GM19025 (cell line): ENCODE measurements around the gene BEND4.

Experiments
- ATAC-seq: cut with Tn5 transposase; IDR thresholded peaks from one replicate; pipeline ENCODE4 v1.9.1; 2021; ENCODE audit warnings: mild to moderate bottlenecking, low read depth, moderate library complexity; ENCODE audit not compliant: unreplicated experiment

The BEND4 gene

GRCh38 chr4:42112846-42113245, 39.6 kb downstream of the BEND4 start:
- no peak for ATAC-seq

DNA sequence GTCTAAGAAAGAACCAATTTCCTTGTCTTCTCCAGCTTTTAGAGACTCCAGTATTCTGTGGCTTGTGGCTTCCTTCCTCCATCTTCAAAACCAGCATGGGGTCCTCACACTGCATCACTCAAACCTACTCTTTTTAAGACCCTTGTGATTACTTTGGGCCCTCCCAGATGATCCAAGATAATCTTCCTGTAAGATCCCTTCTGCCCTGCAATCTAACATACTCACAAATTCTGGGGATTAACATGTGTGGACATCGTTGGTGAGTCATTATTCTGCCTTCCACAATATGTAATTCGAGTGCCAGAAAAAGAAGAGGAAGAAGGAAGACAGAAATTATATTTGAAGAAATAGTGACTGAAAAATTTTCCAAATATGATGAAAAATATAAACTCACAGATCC, 47.9 kb downstream of the BEND4 start:
- ATAC-seq, result no peak

DNA sequence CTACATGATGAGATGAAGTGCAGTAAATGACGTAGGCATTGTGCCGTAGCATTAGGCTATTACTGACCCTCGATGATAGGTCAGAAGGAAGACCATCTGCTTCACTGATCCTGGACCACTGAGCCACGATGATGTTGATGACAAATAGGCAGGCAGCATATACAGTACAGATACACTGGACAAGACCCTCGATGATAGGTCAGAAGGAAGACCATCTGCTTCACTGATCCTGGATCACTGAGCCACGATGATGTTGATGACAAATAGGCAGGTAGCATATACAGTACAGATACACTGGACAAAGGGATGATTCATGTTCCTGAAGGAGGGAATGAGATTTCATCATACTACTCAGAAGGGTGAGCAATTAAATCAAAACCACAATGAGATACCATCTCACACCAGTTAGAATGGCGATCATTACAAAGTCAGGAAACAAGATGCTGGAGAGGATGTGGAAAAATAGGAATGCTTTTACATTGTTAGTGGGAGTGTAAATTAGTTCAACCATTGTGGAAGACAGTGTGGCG, 50.9 kb downstream of the BEND4 start:
- no peak for ATAC-seq

DNA sequence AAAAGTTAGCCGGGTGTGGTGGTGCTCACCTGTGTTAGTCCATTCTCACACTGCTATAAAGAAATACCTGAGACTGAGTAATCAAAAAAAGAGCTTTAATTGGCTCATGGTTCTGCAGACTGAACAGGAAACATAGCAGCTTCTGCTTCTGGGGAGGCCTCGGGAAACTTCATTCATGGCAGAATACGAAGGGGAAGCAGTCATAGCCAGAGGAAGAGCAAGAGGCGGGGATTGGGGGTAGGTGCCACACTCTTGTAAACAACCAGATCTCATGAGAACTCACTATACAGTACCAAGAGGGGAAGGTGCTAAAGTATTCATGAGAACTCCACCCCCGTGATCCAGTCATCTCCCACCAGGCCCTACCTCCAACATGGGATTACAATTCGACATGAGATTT, 64.1 kb downstream of the BEND4 start:
- ATAC-seq, result no peak

DNA sequence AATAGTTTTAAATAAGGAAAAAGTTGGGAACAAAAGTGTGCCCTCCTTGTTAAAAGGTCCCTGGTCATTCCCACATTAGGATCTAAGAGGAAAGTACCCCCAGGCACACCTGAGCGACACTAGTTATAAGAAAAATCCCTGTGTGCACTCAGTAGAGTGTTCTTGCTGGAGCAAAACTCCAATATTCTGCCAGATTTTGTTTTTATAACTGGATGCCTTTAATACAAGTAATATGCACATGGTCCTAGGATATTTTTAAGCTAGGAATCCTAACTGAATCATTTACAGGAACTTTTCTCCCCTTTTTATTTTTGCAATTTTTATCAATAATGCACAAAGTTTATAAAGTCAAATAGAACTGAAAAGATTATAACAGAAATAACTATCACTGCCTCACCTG, 68.6 kb downstream of the BEND4 start:
- no peak for ATAC-seq

DNA sequence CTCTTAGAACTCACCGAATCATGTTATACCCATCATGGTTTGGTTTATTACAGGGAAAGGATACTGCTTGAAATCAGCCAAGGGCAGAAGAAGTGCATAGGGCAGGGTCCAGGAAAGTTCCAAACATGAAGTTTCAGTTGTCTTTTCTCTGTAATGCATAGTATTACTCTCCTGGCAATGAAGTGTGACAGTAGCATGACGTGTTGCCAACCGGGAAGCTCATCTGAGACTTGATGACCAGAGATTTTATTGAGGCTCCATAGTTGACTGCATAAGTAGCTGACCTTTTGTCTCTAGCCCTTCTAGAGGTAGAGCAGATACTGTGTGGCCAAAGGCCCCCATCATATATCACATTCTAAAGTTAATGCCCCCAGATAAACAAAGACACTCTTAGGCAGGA, 72.1 kb downstream of the BEND4 start:
- ATAC-seq, result peak; percentile 52

DNA sequence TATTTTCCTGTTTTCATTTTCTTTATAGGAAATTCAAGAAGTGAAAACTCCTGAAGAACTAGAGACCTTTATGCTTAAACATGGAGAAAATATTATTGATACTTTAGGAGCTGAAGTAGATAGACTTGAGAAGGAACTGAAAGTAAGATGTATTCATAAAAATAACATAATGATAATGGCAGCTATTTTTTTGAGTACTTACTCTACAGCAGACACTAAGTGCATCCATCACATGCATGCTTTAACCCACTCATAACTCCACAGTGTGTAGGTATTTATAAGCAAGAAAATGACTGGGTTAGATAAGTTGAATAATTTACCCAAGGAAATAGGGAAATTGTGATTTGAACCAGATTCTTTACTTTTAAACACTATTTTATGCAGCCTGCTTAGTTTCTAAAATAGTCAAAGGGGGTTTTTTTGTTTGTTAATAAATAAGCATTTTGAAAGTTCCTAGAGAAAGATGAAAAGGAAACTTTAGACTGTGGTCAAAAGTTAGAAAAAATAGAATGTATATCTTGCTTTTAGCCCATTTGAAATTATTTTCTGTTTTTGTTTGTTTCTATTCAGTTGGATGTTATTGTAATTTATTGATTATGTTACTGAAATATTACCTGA, 74.2 kb downstream of the BEND4 start:
- ATAC-seq, result peak; percentile 82

- no peak for ATAC-seq
These were observed 78.2 kb downstream of the BEND4 start for GRCh38 chr4:42074294-42074693.

- ATAC-seq, result no peak
These were observed 82.0 kb downstream of the BEND4 start for GRCh38 chr4:42070463-42070862.

GRCh38 chr4:42067264-42067663, 85.2 kb downstream of the BEND4 start:
- no peak for ATAC-seq

DNA sequence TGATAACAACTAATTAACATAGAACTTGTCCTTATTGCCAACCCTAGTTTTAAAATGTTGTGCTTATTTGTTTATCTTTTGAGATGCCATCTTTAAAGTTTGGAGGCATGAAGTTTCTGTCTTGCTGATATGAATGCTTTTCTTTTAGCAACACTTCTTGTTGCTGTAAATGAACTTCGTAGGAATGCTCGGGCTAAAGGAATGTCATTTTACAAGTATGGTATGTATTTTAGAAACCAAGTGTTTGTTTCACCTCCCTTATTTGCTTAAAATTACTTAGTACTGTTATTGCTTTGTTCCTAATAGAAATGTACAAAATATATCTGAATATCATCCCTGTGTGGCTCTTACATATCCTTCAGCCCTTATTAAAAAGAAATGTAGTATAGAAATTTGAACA, 86.1 kb downstream of the BEND4 start:
- ATAC-seq, result no peak
